Fibroblast of villous mesenchyme (primary cell): Measurements from ENCODE around the gene UGT3A1. TPM values are rescaled to one million over a fixed set of nuclear protein-coding genes. Genes with fewer than 3 reads are reported as not detected.

Experiments used
- DNase-seq: peaks from one replicate; pipeline ENCODE4 v3.0.0-alpha.2; 2010; ENCODE audit warnings: low read depth
- H3K4me3 ChIP-seq: 2 replicates; pipeline ENCODE4 v1.5.1; 2011; ENCODE audit warnings: low read depth, mild to moderate bottlenecking, low read length
- CTCF ChIP-seq: IDR thresholded peaks from 2 replicates; pipeline ENCODE4 v1.5.1; 2012; ENCODE audit warnings: low read depth, mild to moderate bottlenecking, low read length; ENCODE audit not compliant: insufficient read depth
- total RNA-seq: library from RNA; depleted of rRNA; stranded (reverse); fragments of >200 nt; gene quantifications from 2 replicates; pipeline ENCODE4 v1.2.3, GENCODE V29; 2012

The UGT3A1 gene
- total RNA-seq, 1 donor: not detected

DNA sequence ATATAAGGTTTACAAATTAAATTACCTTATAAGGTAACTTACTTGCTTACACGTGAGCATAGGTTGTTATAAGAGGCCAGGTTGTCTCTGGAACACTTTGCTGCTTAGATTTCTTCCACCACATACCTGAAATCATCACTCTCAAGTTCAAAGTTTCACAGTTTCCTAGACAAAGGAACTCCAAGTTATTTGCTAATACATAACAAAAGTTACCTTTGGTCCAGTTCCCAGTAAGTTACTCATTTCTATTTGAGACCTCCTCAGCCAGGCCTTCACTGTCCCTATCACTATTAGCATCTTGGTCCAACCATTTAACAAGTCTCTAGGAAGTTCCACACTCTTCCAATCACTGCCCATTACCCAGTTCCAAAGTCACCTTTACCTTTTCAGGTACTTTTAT is 18.5 kb upstream of the UGT3A1 start:
- DNase-seq: no peak
- no peak for TF ChIP-seq CTCF

GRCh38 chr5:36007366-36007765 is 16.2 kb upstream of the UGT3A1 start:
- H3K4me3 ChIP-seq: no peak overlapping the region
- DNase-seq: no peak
- no peak for TF ChIP-seq CTCF

More for the DNA sequence above, 18.5 kb upstream of the UGT3A1 start:
- H3K4me3 ChIP-seq: no peak overlapping the region

GRCh38 chr5:36006163-36006562 is 15.0 kb upstream of the UGT3A1 start:
- no peak overlapping the region for H3K4me3 ChIP-seq
- DNase-seq: no peak
- TF ChIP-seq CTCF: no peak

DNA sequence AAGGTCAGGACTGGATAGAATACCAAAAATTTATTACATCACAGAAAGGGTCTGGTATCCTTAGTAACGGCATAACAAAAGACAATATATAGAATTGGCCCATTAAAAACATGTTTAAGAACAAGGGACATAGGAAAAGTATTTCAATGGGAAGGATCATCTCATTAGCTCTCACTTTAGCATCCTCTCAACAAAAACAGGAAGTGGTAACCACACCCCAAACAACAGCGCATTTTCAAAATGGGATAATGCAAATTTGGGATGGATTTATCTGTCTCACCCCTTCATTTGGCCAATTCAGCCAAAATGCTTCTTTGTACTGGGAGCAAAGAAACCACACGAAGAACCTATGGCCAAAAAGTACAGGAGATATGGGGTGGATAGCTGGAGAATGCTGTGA is 9.8 kb upstream of the UGT3A1 start:
- no peak for TF ChIP-seq CTCF
- no peak overlapping the region for H3K4me3 ChIP-seq
- no peak for DNase-seq

- TF ChIP-seq CTCF: no peak
- DNase-seq: no peak
- H3K4me3 ChIP-seq: no peak overlapping the region
Observed at GRCh38 chr5:35999547-35999946, 8.4 kb upstream of the UGT3A1 start.

GRCh38 chr5:35996076-35996475 is 4.9 kb upstream of the UGT3A1 start:
- DNase-seq: no peak
- H3K4me3 ChIP-seq: no peak overlapping the region
- TF ChIP-seq CTCF: no peak

- no peak for TF ChIP-seq CTCF
- no peak overlapping the region for H3K4me3 ChIP-seq
- DNase-seq: no peak
Observed at GRCh38 chr5:35990520-35990919, 670 bp downstream of the UGT3A1 start.
